Upper lobe of left lung (tissue), 4 donors: ENCODE measurements around the gene MBOAT7.

Experiments used
- CTCF ChIP-seq, 6 experiments: fragments of 450-650 bp in 4 of 6; fragments of 200-600 bp in 2 of 6; sonication (generic) in 2 of 6; IDR thresholded peaks; one replicate each; pipeline ENCODE4 v1.5.1; 2016 to 2019; ENCODE audit warnings: antibody characterized with exemption in 6 of 6
- EP300 ChIP-seq, 4 donors: sonication (generic); formaldehyde crosslinking; IDR thresholded peaks; one replicate each; pipeline ENCODE4 v1.5.1; 2017; ENCODE audit warnings: antibody characterized with exemption in 4 of 4, control low read depth in 2 of 4
- POLR2A ChIP-seq, 4 donors: fragments of 450-650 bp; IDR thresholded peaks; one replicate each; pipeline ENCODE4 v1.5.1; 2016 to 2017; ENCODE audit warnings: antibody characterized with exemption in 4 of 4, mild to moderate bottlenecking in 2 of 4
- POLR2AphosphoS5 ChIP-seq, 2 donors: sonication (generic); formaldehyde crosslinking; IDR thresholded peaks; one replicate each; pipeline ENCODE4 v1.5.1; 2017; ENCODE audit warnings: antibody characterized with exemption in 2 of 2

- TF ChIP-seq CTCF (IDR thresholded peaks at IDR 0.05): no peak
- no peak for TF ChIP-seq POLR2A (IDR thresholded peaks at IDR 0.05)
- TF ChIP-seq EP300 (IDR thresholded peaks at IDR 0.05): no peak
- TF ChIP-seq POLR2AphosphoS5 (IDR thresholded peaks at IDR 0.05): no peak
Measured at GRCh38 chr19:54149021-54149812, 40.2 kb downstream of the MBOAT7 start.
